Left ventricle myocardium inferior (tissue), 1 donor: ENCODE measurements around the gene FARP1. TPM values are rescaled to one million over a fixed set of nuclear protein-coding genes. Genes with fewer than 3 reads are reported as not detected.

Experiments used
- DNase-seq: peaks from one replicate; pipeline ENCODE4 v3.0.0-alpha.2; 2020
- H3K27ac ChIP-seq: fragments of 200-600 bp; replicated peaks from 2 replicates; pipeline ENCODE4 v1.8.0; 2021
- H3K27me3 ChIP-seq: fragments of 200-600 bp; 2 replicates; pipeline ENCODE4 v1.8.0; 2021; ENCODE audit warnings: low read depth
- H3K36me3 ChIP-seq: fragments of 200-600 bp; 2 replicates; pipeline ENCODE4 v1.8.0; 2021
- H3K4me1 ChIP-seq: fragments of 200-600 bp; 2 replicates; pipeline ENCODE4 v1.8.0; 2021
- H3K4me3 ChIP-seq: fragments of 200-600 bp; 2 replicates; pipeline ENCODE4 v1.8.0; 2021; ENCODE audit warnings: mild to moderate bottlenecking, moderate library complexity
- H3K9me3 ChIP-seq: fragments of 200-600 bp; replicated peaks from 2 replicates; pipeline ENCODE4 v1.8.0; 2021
- intact Hi-C: fragments of 100-400 bp; cut with micrococcal nuclease; formaldehyde crosslinking; loops from one replicate; pipeline ENCODE4 v1.11.0; 2022
- total RNA-seq: library from RNA; stranded (reverse); fragmentation: NEBNext Ultra II Directional; extraction: Animal tissue kit (Norgen Biotek cat#: 25700); gene quantifications from one replicate; pipeline ENCODE4 v1.2.1, GENCODE V29; 2021
- TF ChIP-seq, protein P1 (sequence below): fragments of 200-600 bp; IDR thresholded peaks from 2 replicates; pipeline ENCODE4 v1.8.0; 2021; ENCODE audit warnings: antibody characterized with exemption, mild to moderate bottlenecking, borderline replicate concordance
- donor health status: DM: no; HTN: yes; CAD: no; lungs with severe emphysema.

The FARP1 gene
- total RNA-seq, 1 donor from 2014 or later, result 17.6 TPM

DNA sequence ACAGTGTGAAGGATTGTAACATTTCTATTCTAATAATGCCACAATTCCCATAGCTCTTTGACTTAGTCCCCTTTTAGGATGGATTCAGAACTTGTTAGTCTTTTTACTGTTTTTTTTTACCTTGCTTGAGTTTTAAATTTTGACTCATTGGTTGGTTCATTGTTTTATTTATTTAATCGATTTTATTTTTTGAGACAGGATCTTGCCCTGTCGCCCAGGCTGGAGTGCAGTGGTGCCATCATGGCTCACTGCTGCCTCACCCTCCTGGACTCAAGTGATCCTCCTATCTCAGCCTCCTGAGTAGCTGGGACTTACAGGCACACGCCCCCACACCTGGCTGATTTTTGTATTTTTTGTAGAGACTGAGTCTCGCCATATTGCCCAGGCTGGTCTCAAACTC lies 39.3 kb downstream of the FARP1 start:
- Histone ChIP-seq H3K4me1 (peaks cover 3% of the 10 kb centered on the region), H3K27me3 (no peaks in the 10 kb centered on the region), H3K4me3 (no peak overlapping the region), H3K36me3 (peaks cover 1% of the 10 kb centered on the region), H3K27ac (no peak overlapping the region), H3K9me3 (no peaks in the 10 kb centered on the region)
- intact Hi-C loops, result no loop called here
- DNase-seq, result no peak
- TF ChIP-seq, protein P1, sequence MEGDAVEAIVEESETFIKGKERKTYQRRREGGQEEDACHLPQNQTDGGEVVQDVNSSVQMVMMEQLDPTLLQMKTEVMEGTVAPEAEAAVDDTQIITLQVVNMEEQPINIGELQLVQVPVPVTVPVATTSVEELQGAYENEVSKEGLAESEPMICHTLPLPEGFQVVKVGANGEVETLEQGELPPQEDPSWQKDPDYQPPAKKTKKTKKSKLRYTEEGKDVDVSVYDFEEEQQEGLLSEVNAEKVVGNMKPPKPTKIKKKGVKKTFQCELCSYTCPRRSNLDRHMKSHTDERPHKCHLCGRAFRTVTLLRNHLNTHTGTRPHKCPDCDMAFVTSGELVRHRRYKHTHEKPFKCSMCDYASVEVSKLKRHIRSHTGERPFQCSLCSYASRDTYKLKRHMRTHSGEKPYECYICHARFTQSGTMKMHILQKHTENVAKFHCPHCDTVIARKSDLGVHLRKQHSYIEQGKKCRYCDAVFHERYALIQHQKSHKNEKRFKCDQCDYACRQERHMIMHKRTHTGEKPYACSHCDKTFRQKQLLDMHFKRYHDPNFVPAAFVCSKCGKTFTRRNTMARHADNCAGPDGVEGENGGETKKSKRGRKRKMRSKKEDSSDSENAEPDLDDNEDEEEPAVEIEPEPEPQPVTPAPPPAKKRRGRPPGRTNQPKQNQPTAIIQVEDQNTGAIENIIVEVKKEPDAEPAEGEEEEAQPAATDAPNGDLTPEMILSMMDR, result no peak

DNA sequence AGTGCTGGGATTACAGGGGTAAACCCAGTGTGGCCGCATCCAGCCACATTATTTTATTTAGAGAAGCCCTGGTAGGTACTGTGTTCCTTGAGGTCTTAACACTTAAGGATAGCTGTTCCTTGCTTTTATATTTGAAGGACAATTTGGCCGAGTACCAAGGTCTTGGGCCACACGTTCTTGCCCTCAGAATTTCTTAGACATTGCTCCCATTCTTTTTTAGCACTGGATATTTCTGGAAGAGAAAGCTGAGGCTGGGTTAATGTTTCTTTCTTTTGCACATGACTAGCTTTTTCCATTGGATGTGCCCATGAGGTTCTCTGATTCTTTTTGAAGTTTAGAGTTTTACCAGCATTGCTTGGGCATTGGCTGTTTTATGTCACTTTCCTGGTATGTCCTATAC lies 39.7 kb downstream of the FARP1 start:
- Histone ChIP-seq H3K27me3 (no peaks in the 10 kb centered on the region), H3K4me3 (no peak overlapping the region), H3K36me3 (no peaks in the 10 kb centered on the region), H3K4me1 (peaks cover 7% of the 10 kb centered on the region), H3K27ac (no peak overlapping the region), H3K9me3 (no peaks in the 10 kb centered on the region)
- intact Hi-C loops, result no loop called here
- no peak for DNase-seq
- TF ChIP-seq, protein P1, result no peak

DNA sequence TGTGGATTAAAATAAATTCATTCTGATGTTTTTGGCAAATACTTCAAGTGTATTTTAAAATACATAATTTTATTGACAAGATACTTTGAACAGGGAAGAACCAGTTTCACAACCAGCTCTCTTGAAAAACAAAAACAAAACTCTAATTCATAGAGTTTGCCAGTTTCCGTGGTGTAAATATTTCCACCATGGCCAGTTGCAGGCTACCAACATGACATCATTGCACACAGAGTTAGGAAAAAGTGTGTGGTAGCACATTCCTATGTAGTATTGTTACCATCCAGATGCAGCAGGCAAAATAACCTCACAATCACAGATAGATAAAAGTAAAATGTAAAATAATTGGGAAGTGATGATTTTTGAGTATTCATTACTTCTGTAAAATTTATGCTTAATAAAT lies 41.9 kb downstream of the FARP1 start:
- H3K36me3 ChIP-seq, result no peaks in the 10 kb centered on the region
- H3K9me3 ChIP-seq, result no peaks in the 10 kb centered on the region
- intact Hi-C loops, result no loop called here
- H3K4me3 ChIP-seq, result no peak overlapping the region
- TF ChIP-seq, protein P1, result no peak
- H3K4me1 ChIP-seq, result peaks cover 25% of the 10 kb centered on the region
- no peak for DNase-seq
- no peak overlapping the region for H3K27ac ChIP-seq
- no peaks in the 10 kb centered on the region for H3K27me3 ChIP-seq

DNA sequence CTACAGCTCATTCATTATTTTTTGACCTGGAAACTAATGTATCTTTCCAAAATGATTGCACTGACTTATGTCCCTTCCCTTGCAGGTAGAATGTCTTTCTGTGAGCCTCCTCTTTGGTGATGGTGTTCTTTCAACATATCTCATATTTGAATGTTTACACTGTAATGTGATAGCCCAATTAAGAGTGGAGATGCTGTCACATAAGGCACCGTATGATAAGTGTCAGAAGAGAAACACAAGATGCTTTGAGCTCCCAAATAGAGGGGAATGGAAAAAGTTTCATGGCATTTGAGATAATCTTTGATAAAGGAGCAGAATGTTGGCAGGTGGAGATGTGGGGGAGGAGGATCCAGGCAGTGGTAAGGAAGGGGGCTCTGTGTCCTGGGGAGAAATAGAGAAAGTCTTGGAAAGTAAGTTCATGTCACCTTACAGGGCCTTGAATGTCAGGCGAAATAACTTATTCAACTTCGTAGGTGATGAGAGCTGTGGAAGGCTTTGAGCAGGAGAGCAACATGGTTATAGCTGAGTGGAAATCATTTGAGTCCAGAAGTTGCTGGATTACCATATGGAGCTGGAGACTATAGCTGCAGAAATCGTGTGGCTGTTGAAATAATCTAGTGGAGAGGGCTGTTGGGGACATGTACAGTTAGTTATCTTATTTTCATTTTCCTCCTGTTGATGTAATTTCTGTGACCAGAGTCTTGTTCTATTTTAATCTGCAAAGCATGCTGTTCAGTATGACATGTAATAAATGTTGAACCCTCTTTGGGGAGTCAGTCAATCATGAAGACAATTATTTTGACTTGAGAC lies 44.5 kb downstream of the FARP1 start:
- Histone ChIP-seq H3K27me3 (no peaks in the 10 kb centered on the region), H3K9me3 (no peaks in the 10 kb centered on the region), H3K36me3 (no peaks in the 10 kb centered on the region), H3K27ac (peak overlapping the region; percentile 45), H3K4me1 (peaks cover 35% of the 10 kb centered on the region), H3K4me3 (no peak overlapping the region)
- TF ChIP-seq, protein P1, result no peak
- DNase-seq, result no peak
- intact Hi-C loops, result no loop called here

DNA sequence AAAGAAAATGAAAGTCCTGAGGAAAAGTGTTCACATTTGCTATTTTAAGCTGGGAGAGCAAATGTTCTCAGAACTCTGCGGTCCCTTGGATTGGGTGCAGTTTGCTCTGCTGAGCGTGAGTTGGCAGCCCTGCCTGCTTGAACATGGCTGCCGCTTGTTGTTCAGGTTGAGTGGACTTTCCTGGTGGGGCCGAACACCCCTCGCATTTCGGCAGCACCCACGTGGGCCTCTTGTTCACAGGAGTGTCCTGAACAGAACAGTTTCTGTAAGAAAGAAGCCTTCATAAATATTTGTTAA lies 45.0 kb downstream of the FARP1 start:
- Histone ChIP-seq H3K27me3 (no peaks in the 10 kb centered on the region), H3K4me1 (peaks cover 35% of the 10 kb centered on the region), H3K27ac (peak overlapping the region; percentile 45), H3K4me3 (no peak overlapping the region), H3K36me3 (no peaks in the 10 kb centered on the region), H3K9me3 (no peaks in the 10 kb centered on the region)
- no peak for DNase-seq
- intact Hi-C loops, result no loop called here
- TF ChIP-seq, protein P1, result no peak
